CD14-positive monocyte (primary cell): Measurements from ENCODE around the gene EIF1AD. TPM values are rescaled to one million over a fixed set of nuclear protein-coding genes. Genes with fewer than 3 reads are reported as not detected.

Experiments used
- DNase-seq, 3 donors: peaks; one replicate each; pipeline ENCODE4 v3.0.0-alpha.2; 2011 to 2022
- H2AFZ ChIP-seq: 2 replicates; pipeline ENCODE4 v1.6.0; 2012; ENCODE audit warnings: mild to moderate bottlenecking, low read depth, low read length, inconsistent platforms; ENCODE audit not compliant: insufficient read depth, poor library complexity, severe bottlenecking
- H3K27ac ChIP-seq, 2 donors: 1 replicate in 1 of 2; 2 replicates in 1 of 2; pipeline ENCODE4 v1.5.1; 2012 to 2013; ENCODE audit warnings: low read length in 2 of 2, control low read depth in 1 of 2, inconsistent platforms in 1 of 2, low read depth in 1 of 2, mild to moderate bottlenecking in 1 of 2
- H3K27me3 ChIP-seq, 2 donors: one replicate each; pipeline versions ENCODE4 v1.6.0 to v1.6.1; 2011 to 2013; ENCODE audit warnings: low read length in 2 of 2; ENCODE audit not compliant: control insufficient read depth in 2 of 2, insufficient read depth in 2 of 2
- H3K36me3 ChIP-seq, 2 donors: replicated peaks in 1 of 2; 1 replicate in 1 of 2; 2 replicates in 1 of 2; pipeline versions ENCODE4 v1.5.1 to v1.6.1; 2012 to 2013; ENCODE audit warnings: low read length in 2 of 2, control low read depth in 1 of 2, inconsistent platforms in 1 of 2, mild to moderate bottlenecking in 1 of 2; ENCODE audit not compliant: insufficient read depth in 2 of 2, control insufficient read depth in 1 of 2
- H3K4me1 ChIP-seq, 2 donors: 1 replicate in 1 of 2; 2 replicates in 1 of 2; pipeline versions ENCODE4 v1.5.1 to v1.6.1; 2012 to 2013; ENCODE audit warnings: low read length in 2 of 2, control low read depth in 1 of 2, inconsistent platforms in 1 of 2, mild to moderate bottlenecking in 1 of 2, moderate library complexity in 1 of 2; ENCODE audit not compliant: insufficient read depth in 2 of 2, control insufficient read depth in 1 of 2
- H3K4me2 ChIP-seq: replicated peaks from 2 replicates; pipeline ENCODE3; 2012; ENCODE audit warnings: low read length, moderate library complexity, mild to moderate bottlenecking; ENCODE audit not compliant: poor library complexity, severe bottlenecking; ENCODE audit errors: extremely low read depth
- H3K4me3 ChIP-seq, 3 experiments: fragments of 200-600 bp in 1 of 3; sonication (generic) in 1 of 3; replicated peaks in 1 of 3; 1 replicate in 2 of 3; 2 replicates in 1 of 3; pipeline ENCODE4 v1.5.1; 2011 to 2013; ENCODE audit warnings: low read length in 3 of 3, mild to moderate bottlenecking in 3 of 3, control low read depth in 2 of 3, low read depth in 2 of 3, inconsistent platforms in 1 of 3, moderate library complexity in 1 of 3
- H3K79me2 ChIP-seq: 2 replicates; pipeline ENCODE4 v1.6.0; 2012; ENCODE audit warnings: mild to moderate bottlenecking, control low read depth, inconsistent platforms, low read length, moderate library complexity; ENCODE audit not compliant: insufficient read depth
- H3K9ac ChIP-seq: 2 replicates; pipeline ENCODE4 v1.6.0; 2017; ENCODE audit warnings: low read length, mild to moderate bottlenecking; ENCODE audit not compliant: insufficient read depth, poor library complexity, severe bottlenecking
- H3K9me3 ChIP-seq, 2 donors: replicated peaks in 1 of 2; 1 replicate in 1 of 2; 2 replicates in 1 of 2; pipeline versions ENCODE4 v1.5.1 to v1.6.1; 2012 to 2013; ENCODE audit warnings: low read length in 2 of 2, control low read depth in 1 of 2; ENCODE audit not compliant: control insufficient read depth in 1 of 2, insufficient read depth in 1 of 2
- H4K20me1 ChIP-seq: 2 replicates; pipeline ENCODE4 v1.6.0; 2012; ENCODE audit warnings: mild to moderate bottlenecking, low read length, control low read depth, moderate library complexity; ENCODE audit not compliant: insufficient read depth
- H3K27ac Mint-ChIP-seq, 7 donors: one replicate each; pipeline ENCODE4 v1.8.0; 2020; ENCODE audit warnings: mild to moderate bottlenecking in 7 of 7, mixed read lengths in 7 of 7, moderate library complexity in 6 of 7, inconsistent platforms in 2 of 7
- H3K27me3 Mint-ChIP-seq, 3 donors: one replicate each; pipeline ENCODE4 v1.8.0; 2021 to 2022; ENCODE audit warnings: low read depth in 3 of 3, mild to moderate bottlenecking in 3 of 3, mixed read lengths in 3 of 3, moderate library complexity in 3 of 3, inconsistent platforms in 1 of 3
- H3K36me3 Mint-ChIP-seq, 2 donors: one replicate each; pipeline ENCODE4 v1.8.0; 2020; ENCODE audit warnings: mixed read lengths in 2 of 2, inconsistent platforms in 1 of 2, mild to moderate bottlenecking in 1 of 2
- H3K4me1 Mint-ChIP-seq: one replicate; pipeline ENCODE4 v1.8.0; 2020; ENCODE audit warnings: mild to moderate bottlenecking, mixed read lengths
- H3K4me3 Mint-ChIP-seq, 2 donors: one replicate each; pipeline ENCODE4 v1.8.0; 2020; ENCODE audit warnings: mild to moderate bottlenecking in 2 of 2, mixed read lengths in 2 of 2, moderate library complexity in 1 of 2
- H3K9me3 Mint-ChIP-seq, 7 donors: one replicate each; pipeline ENCODE4 v1.8.0; 2020 to 2022; ENCODE audit warnings: mixed read lengths in 7 of 7, mild to moderate bottlenecking in 6 of 7, moderate library complexity in 6 of 7, inconsistent platforms in 2 of 7
- WGBS: methylation state at CpG from one replicate; pipeline ENCODE4 v1.1.5; 2013; ENCODE audit warnings: missing lambda C conversion rate; ENCODE audit not compliant: insufficient coverage; 5-methylcytosine and 5-hydroxymethylcytosine counted together
- intact Hi-C, 2 donors: fragments of 100-400 bp; cut with micrococcal nuclease; formaldehyde crosslinking; loops; one replicate each; pipeline versions ENCODE4 v1.15.0 to v1.15.1; 2023
- polyA plus RNA-seq, 3 donors: library from polyadenylated mRNA; depleted of rRNA in 1 of 3; unstranded in 2 of 3; stranded (reverse) in 1 of 3; fragments of 300-500 nt in 2 of 3; fragments of >200 nt in 1 of 3; fragmentation: Illumina TruSeq in 2 of 3; gene quantifications; 1 replicate in 2 of 3; 2 replicates in 1 of 3; pipeline ENCODE4 v1.2.3, GENCODE V29; 2012 to 2021
- TF ChIP-seq, protein P1 (sequence below): fragments of 200-600 bp; IDR thresholded peaks from one replicate; pipeline ENCODE4 v1.8.0; 2022; ENCODE audit warnings: antibody characterized with exemption, mild to moderate bottlenecking

Gene EIF1AD
- polyA plus RNA-seq, 3 donors = 16.4 to 23.1 (median 18.2) TPM

GRCh38 chr11:65946655-65947054, 55.3 kb downstream of the EIF1AD start:
- no peaks in the 10 kb centered on the region for H3K36me3 ChIP-seq
- no peak overlapping the region for H3K4me3 Mint-ChIP-seq
- H3K4me1 Mint-ChIP-seq = peaks cover 11% of the 10 kb centered on the region
- no peaks in the 10 kb centered on the region for H3K79me2 ChIP-seq
- peaks cover 0 to 2% (median 0%) of the 10 kb centered on the region in 7 donors for H3K9me3 Mint-ChIP-seq
- peaks cover 6 to 10% (median 10%) of the 10 kb centered on the region in 3 donors for H3K27me3 Mint-ChIP-seq
- no peaks in the 10 kb centered on the region for H3K9me3 ChIP-seq
- H3K4me1 ChIP-seq = peaks cover 10% of the 10 kb centered on the region in 2 donors
- H3K4me3 ChIP-seq = no peak overlapping the region
- H3K27me3 ChIP-seq = no peaks in the 10 kb centered on the region
- intact Hi-C loops = no loop called here
- TF ChIP-seq, protein P1, sequence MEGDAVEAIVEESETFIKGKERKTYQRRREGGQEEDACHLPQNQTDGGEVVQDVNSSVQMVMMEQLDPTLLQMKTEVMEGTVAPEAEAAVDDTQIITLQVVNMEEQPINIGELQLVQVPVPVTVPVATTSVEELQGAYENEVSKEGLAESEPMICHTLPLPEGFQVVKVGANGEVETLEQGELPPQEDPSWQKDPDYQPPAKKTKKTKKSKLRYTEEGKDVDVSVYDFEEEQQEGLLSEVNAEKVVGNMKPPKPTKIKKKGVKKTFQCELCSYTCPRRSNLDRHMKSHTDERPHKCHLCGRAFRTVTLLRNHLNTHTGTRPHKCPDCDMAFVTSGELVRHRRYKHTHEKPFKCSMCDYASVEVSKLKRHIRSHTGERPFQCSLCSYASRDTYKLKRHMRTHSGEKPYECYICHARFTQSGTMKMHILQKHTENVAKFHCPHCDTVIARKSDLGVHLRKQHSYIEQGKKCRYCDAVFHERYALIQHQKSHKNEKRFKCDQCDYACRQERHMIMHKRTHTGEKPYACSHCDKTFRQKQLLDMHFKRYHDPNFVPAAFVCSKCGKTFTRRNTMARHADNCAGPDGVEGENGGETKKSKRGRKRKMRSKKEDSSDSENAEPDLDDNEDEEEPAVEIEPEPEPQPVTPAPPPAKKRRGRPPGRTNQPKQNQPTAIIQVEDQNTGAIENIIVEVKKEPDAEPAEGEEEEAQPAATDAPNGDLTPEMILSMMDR = no peak
- H3K27ac Mint-ChIP-seq = no peak overlapping the region
- no peaks in the 10 kb centered on the region for H3K36me3 Mint-ChIP-seq
- H4K20me1 ChIP-seq = no peaks in the 10 kb centered on the region
- DNase-seq = no peak
- no peak overlapping the region for H3K4me2 ChIP-seq
- H3K27ac ChIP-seq = no peak overlapping the region
- H3K9ac ChIP-seq = no peak overlapping the region
- WGBS = 94% methylated on average over 3 of the region's 4 CpGs
- no peak overlapping the region for H2AFZ ChIP-seq

Other genes with a start within 250 kb of the EIF1AD start
- 10 to 100 TPM; 33.7 to 46.4 (median 35.1) TPM for gene AP5B1, start 221.2 kb downstream of the EIF1AD start, polyA plus RNA-seq
- under 1 TPM in 1 of 3 donors, not detected in 2; 0.08 TPM for gene OVOL1, start 215.1 kb downstream of the EIF1AD start, polyA plus RNA-seq
- under 1 TPM; 0.07 to 0.40 (median 0.12) TPM for gene SNX32, start 168.2 kb downstream of the EIF1AD start, polyA plus RNA-seq
- 1,000 to 10,000 TPM; 1,281 to 2,233 (median 1,889) TPM for gene CFL1, start 144.0 kb downstream of the EIF1AD start, polyA plus RNA-seq
- 10 to 100 TPM; 15.0 to 87.5 (median 16.4) TPM for gene MUS81, start 141.7 kb downstream of the EIF1AD start, polyA plus RNA-seq
- gene EFEMP2, start 129.4 kb downstream of the EIF1AD start, polyA plus RNA-seq = 10 to 100 TPM in 1 of 3 donors, under 1 TPM in 1, not detected in 1; 0.44 to 14.7 TPM
- 1 to 10 TPM in 1 of 3 donors, under 1 TPM in 2; 0.71 to 1.3 (median 0.78) TPM for gene CTSW, start 122.3 kb downstream of the EIF1AD start, polyA plus RNA-seq
- 100 to 1,000 TPM in 2 of 3 donors, 10 to 100 TPM in 1; 79.1 to 109 (median 101) TPM for gene FIBP, start 113.7 kb downstream of the EIF1AD start, polyA plus RNA-seq
- 10 to 100 TPM; 20.8 to 35.2 (median 24.4) TPM for gene CCDC85B, start 111.5 kb downstream of the EIF1AD start, polyA plus RNA-seq
- 10 to 100 TPM in 1 of 3 donors, 1 to 10 TPM in 2; 2.5 to 28.2 (median 2.5) TPM for gene FOSL1, start 101.8 kb downstream of the EIF1AD start, polyA plus RNA-seq
- 10 to 100 TPM; 21.8 to 31.5 (median 22.8) TPM for gene C11orf68, start 83.1 kb downstream of the EIF1AD start, polyA plus RNA-seq
- gene DRAP1, start 82.7 kb downstream of the EIF1AD start, polyA plus RNA-seq = 10 to 100 TPM; 68.3 to 97.2 (median 72.1) TPM
- gene TSGA10IP, start 56.7 kb downstream of the EIF1AD start, polyA plus RNA-seq = under 1 TPM in 2 of 3 donors, not detected in 1; 0.67 to 0.71 TPM
- gene SART1, start 40.4 kb downstream of the EIF1AD start, polyA plus RNA-seq = 10 to 100 TPM in 2 of 3 donors, 1 to 10 TPM in 1; 8.9 to 52.8 (median 16.1) TPM
- gene BANF1, start 346 bp upstream of the EIF1AD start, polyA plus RNA-seq = 100 to 1,000 TPM in 2 of 3 donors, 10 to 100 TPM in 1; 79.9 to 175 (median 142) TPM
- gene CST6, start 9.9 kb upstream of the EIF1AD start, polyA plus RNA-seq = under 1 TPM in 1 of 3 donors, not detected in 2; 0.41 TPM
- 10 to 100 TPM; 15.4 to 24.1 (median 22.0) TPM for gene CATSPER1, start 24.3 kb upstream of the EIF1AD start, polyA plus RNA-seq
- gene GAL3ST3, start 47.0 kb upstream of the EIF1AD start, polyA plus RNA-seq = not detected
- 100 to 1,000 TPM in 1 of 3 donors, 10 to 100 TPM in 2; 32.1 to 107 (median 52.6) TPM for gene SF3B2, start 50.2 kb upstream of the EIF1AD start, polyA plus RNA-seq
- gene PACS1, start 68.1 kb upstream of the EIF1AD start, polyA plus RNA-seq = 10 to 100 TPM in 2 of 3 donors, 1 to 10 TPM in 1; 8.1 to 36.8 (median 12.4) TPM